Uterus (tissue), 4 donors: ENCODE results near the gene SPP1. TPM values are rescaled to one million over a fixed set of nuclear protein-coding genes. Genes with fewer than 3 reads are reported as not detected.

ENCODE experiments used
- DNase-seq, 2 donors: peaks; one replicate each; pipeline ENCODE4 v3.0.0-alpha.2; 2019 to 2020
- H3K27ac ChIP-seq, 2 donors: fragments of 200-600 bp; sonication (generic); 1 replicate in 1 of 2; 2 replicates in 1 of 2; pipeline ENCODE4 v1.5.1; 2016 to 2018
- H3K27me3 ChIP-seq, 2 donors: fragments of 200-600 bp; sonication (generic); one replicate each; pipeline ENCODE4 v1.5.1; 2018 to 2019; ENCODE audit warnings: control low read depth in 1 of 2
- H3K36me3 ChIP-seq, 2 donors: fragments of 200-600 bp; sonication (generic); one replicate each; pipeline ENCODE4 v1.5.1; 2019; ENCODE audit warnings: control low read depth in 1 of 2
- H3K4me1 ChIP-seq, 2 donors: fragments of 200-600 bp; sonication (generic); one replicate each; pipeline ENCODE4 v1.5.1; 2018 to 2019; ENCODE audit warnings: control low read depth in 1 of 2
- H3K4me3 ChIP-seq, 2 donors: fragments of 200-600 bp; sonication (generic); 1 replicate in 1 of 2; 2 replicates in 1 of 2; pipeline ENCODE4 v1.5.1; 2018 to 2019; ENCODE audit warnings: mild to moderate bottlenecking in 1 of 2
- H3K9me3 ChIP-seq, 2 donors: fragments of 200-600 bp; sonication (generic); one replicate each; pipeline ENCODE4 v1.5.1; 2019; ENCODE audit warnings: control low read depth in 1 of 2
- CTCF ChIP-seq, 4 experiments: fragments of 200-600 bp in 2 of 4; fragments of 450-650 bp in 2 of 4; sonication (generic) in 2 of 4; IDR thresholded peaks; one replicate each; pipeline ENCODE4 v1.5.1; 2016 to 2019; ENCODE audit warnings: antibody characterized with exemption in 4 of 4, mild to moderate bottlenecking in 2 of 4, moderate library complexity in 1 of 4
- POLR2A ChIP-seq, 2 donors: fragments of 450-650 bp; IDR thresholded peaks; one replicate each; pipeline ENCODE4 v1.6.1; 2016; ENCODE audit warnings: antibody characterized with exemption in 2 of 2, mild to moderate bottlenecking in 1 of 2, moderate library complexity in 1 of 2
- intact Hi-C: fragments of 100-400 bp; cut with DNase I; formaldehyde crosslinking; loops from one replicate; pipeline ENCODE4 v1.15.1; 2023; ENCODE audit warnings: low total_unique reads
- total RNA-seq, 4 donors: library from RNA; depleted of rRNA in 3 of 4; stranded (reverse); fragments of >200 nt in 3 of 4; gene quantifications; one replicate each; pipeline versions ENCODE4 v1.1.0 to v1.2.4, GENCODE V29; 2014 to 2023
- donor health status: DM: yes; HTN: yes; CAD: no.

The SPP1 gene
- total RNA-seq, result 10 to 100 TPM in 2 of 4 donors, not detected in 2; 10.1 to 98.6 TPM

- intact Hi-C loops, result no loop called here
- H3K4me1 ChIP-seq, result peaks cover 0 to 4% of the 10 kb centered on the region in 2 donors
- no peak within 1 kb of the TSS for H3K27ac ChIP-seq
- no peak for DNase-seq
- H3K36me3 ChIP-seq, result no peaks in the 10 kb centered on the region
- no peak for TF ChIP-seq CTCF (IDR thresholded peaks at IDR 0.05)
- no peak for TF ChIP-seq POLR2A (IDR thresholded peaks at IDR 0.05)
- H3K27me3 ChIP-seq, result no peaks in the 10 kb centered on the region
- no peak within 1 kb of the TSS for H3K4me3 ChIP-seq
- no peaks in the 10 kb centered on the region for H3K9me3 ChIP-seq
Observed at GRCh38 chr4:87975466-87975865, at the start of gene SPP1. TSS of gene SPP1 (plus strand) at chr4:87975714. CDS start at chr4:87976896, 1,182 bp downstream.

- no peak overlapping the region for H3K27ac ChIP-seq
- no peaks in the 10 kb centered on the region for H3K36me3 ChIP-seq
- no peak for DNase-seq
- no peaks in the 10 kb centered on the region for H3K4me1 ChIP-seq
- no peak for TF ChIP-seq CTCF (IDR thresholded peaks at IDR 0.05)
- no peak for TF ChIP-seq POLR2A (IDR thresholded peaks at IDR 0.05)
- intact Hi-C loops, result no loop called here
- H3K9me3 ChIP-seq, result no peaks in the 10 kb centered on the region
- no peaks in the 10 kb centered on the region for H3K27me3 ChIP-seq
- H3K4me3 ChIP-seq, result no peak overlapping the region
Observed at GRCh38 chr4:87926554-87927098, 48.9 kb upstream of the SPP1 start.

GRCh38 chr4:87930629-87931028, 44.9 kb upstream of the SPP1 start:
- no peak overlapping the region for H3K4me3 ChIP-seq
- no peaks in the 10 kb centered on the region for H3K36me3 ChIP-seq
- no peak overlapping the region for H3K27ac ChIP-seq
- H3K27me3 ChIP-seq, result no peaks in the 10 kb centered on the region
- intact Hi-C loops, result no loop called here
- no peak for DNase-seq
- no peaks in the 10 kb centered on the region for H3K9me3 ChIP-seq
- no peak for TF ChIP-seq POLR2A (IDR thresholded peaks at IDR 0.05)
- no peak for TF ChIP-seq CTCF (IDR thresholded peaks at IDR 0.05)
- H3K4me1 ChIP-seq, result no peaks in the 10 kb centered on the region

GRCh38 chr4:87931932-87932331, 43.6 kb upstream of the SPP1 start:
- Histone ChIP-seq H3K27me3 (no peaks in the 10 kb centered on the region), H3K4me3 (no peak overlapping the region), H3K9me3 (no peaks in the 10 kb centered on the region), H3K36me3 (no peaks in the 10 kb centered on the region), H3K4me1 (no peaks in the 10 kb centered on the region), H3K27ac (no peak overlapping the region)
- DNase-seq, result no peak
- TF ChIP-seq CTCF (IDR thresholded peaks at IDR 0.05), result no peak
- no peak for TF ChIP-seq POLR2A (IDR thresholded peaks at IDR 0.05)
- intact Hi-C loops, result no loop called here

GRCh38 chr4:87932718-87933141, 42.8 kb upstream of the SPP1 start:
- no peaks in the 10 kb centered on the region for H3K27me3 ChIP-seq
- no peak for DNase-seq
- intact Hi-C loops, result no loop called here
- H3K27ac ChIP-seq, result no peak overlapping the region
- no peak overlapping the region for H3K4me3 ChIP-seq
- H3K9me3 ChIP-seq, result no peaks in the 10 kb centered on the region
- TF ChIP-seq CTCF (IDR thresholded peaks at IDR 0.05) (no peak), POLR2A (IDR thresholded peaks at IDR 0.05) (no peak)
- H3K36me3 ChIP-seq, result no peaks in the 10 kb centered on the region
- H3K4me1 ChIP-seq, result no peaks in the 10 kb centered on the region
